ENCODE measurements around the gene KCTD13. TPM values are rescaled to one million over a fixed set of nuclear protein-coding genes. Genes with fewer than 3 reads are reported as not detected.

The KCTD13 gene
- total and polyA plus RNA-seq, 2 of the 8 experiments (the other 6 are each of a cell fraction or from before 2014, with no cell fraction given), result 9.2 to 10.8 TPM

DNA sequence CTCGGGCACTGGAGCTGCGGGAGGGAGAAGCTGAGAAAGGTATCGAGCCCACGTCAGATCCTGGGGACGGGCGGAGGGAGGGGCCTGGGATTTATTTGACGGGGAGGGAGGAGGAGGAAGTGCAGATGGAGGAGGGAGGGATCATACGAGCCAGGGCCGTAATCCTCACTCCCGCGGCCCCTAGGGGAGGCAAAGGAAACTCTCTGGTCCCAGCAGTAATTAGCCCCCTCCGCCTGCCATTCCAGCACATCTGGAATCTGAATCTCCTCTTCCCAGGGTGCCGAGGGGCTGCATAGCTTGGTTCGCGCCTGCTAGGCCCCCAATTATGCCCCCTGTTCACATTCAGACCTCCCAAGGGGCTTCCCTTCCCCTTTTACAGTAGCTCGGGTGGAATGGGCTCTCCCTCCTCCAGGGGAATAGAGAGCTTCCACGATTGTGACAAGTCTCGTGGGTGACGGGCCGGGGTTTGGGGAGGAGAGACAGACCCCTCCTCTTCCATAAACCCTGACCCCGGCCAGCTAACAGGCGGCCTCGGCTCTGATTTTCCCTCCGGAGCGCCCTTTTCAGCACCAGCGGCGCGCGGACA, 26.4 kb downstream of the KCTD13 start, which contains the start of gene SEZ6L2 (continued):
- no peak for TF ChIP-seq GTF2F1 (IDR thresholded peaks at IDR 0.05; ENCODE audit: borderline replicate concordance, low read depth, low read length)
- TF ChIP-seq, protein P1, sequence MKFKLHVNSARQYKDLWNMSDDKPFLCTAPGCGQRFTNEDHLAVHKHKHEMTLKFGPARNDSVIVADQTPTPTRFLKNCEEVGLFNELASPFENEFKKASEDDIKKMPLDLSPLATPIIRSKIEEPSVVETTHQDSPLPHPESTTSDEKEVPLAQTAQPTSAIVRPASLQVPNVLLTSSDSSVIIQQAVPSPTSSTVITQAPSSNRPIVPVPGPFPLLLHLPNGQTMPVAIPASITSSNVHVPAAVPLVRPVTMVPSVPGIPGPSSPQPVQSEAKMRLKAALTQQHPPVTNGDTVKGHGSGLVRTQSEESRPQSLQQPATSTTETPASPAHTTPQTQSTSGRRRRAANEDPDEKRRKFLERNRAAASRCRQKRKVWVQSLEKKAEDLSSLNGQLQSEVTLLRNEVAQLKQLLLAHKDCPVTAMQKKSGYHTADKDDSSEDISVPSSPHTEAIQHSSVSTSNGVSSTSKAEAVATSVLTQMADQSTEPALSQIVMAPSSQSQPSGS (IDR thresholded peaks at IDR 0.05; ENCODE audit: low read length), result no peak
- TF ChIP-seq, protein P2, sequence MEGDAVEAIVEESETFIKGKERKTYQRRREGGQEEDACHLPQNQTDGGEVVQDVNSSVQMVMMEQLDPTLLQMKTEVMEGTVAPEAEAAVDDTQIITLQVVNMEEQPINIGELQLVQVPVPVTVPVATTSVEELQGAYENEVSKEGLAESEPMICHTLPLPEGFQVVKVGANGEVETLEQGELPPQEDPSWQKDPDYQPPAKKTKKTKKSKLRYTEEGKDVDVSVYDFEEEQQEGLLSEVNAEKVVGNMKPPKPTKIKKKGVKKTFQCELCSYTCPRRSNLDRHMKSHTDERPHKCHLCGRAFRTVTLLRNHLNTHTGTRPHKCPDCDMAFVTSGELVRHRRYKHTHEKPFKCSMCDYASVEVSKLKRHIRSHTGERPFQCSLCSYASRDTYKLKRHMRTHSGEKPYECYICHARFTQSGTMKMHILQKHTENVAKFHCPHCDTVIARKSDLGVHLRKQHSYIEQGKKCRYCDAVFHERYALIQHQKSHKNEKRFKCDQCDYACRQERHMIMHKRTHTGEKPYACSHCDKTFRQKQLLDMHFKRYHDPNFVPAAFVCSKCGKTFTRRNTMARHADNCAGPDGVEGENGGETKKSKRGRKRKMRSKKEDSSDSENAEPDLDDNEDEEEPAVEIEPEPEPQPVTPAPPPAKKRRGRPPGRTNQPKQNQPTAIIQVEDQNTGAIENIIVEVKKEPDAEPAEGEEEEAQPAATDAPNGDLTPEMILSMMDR (IDR thresholded peaks at IDR 0.05; ENCODE audit: control extremely low read depth in 1 of 3, insufficient read depth in 1 of 3, low read depth in 1 of 3, low read length in 3 of 3), result peak in 2 of 3 experiments; percentile 27 to 45; a peak in 3 of 4 replicates
- TF ChIP-seq, protein P3, sequence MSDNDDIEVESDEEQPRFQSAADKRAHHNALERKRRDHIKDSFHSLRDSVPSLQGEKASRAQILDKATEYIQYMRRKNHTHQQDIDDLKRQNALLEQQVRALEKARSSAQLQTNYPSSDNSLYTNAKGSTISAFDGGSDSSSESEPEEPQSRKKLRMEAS (IDR thresholded peaks at IDR 0.05), result no peak
- no peak for TF ChIP-seq EGR1 (IDR thresholded peaks at IDR 0.05; ENCODE audit: borderline replicate concordance, low read depth, low read length)
- peak; percentile 94 for TF ChIP-seq SAP30 (IDR thresholded peaks at IDR 0.05; ENCODE audit: insufficient read depth, insufficient replicate concordance, low read length)
- no peak for TF ChIP-seq CTBP2 (IDR thresholded peaks at IDR 0.05; ENCODE audit: borderline replicate concordance, insufficient read depth, insufficient read length, low read length)
- no peak for TF ChIP-seq CEBPB (IDR thresholded peaks at IDR 0.05; ENCODE audit: low read depth, low read length)
- no peak for TF ChIP-seq BCL11A (IDR thresholded peaks at IDR 0.05; ENCODE audit: low read depth in 2 of 2, low read length in 2 of 2)
- TF ChIP-seq RNF2 (IDR thresholded peaks at IDR 0.05; ENCODE audit: borderline replicate concordance, low read depth, low read length, missing control alignments, poor library complexity, severe bottlenecking), result no peak
- TF ChIP-seq CHD1 (IDR thresholded peaks at IDR 0.05; ENCODE audit: low read depth, low read length), result no peak

All from H1 (cell line).